ENCODE data around the gene TRAM2.

The TRAM2 gene

DNA sequence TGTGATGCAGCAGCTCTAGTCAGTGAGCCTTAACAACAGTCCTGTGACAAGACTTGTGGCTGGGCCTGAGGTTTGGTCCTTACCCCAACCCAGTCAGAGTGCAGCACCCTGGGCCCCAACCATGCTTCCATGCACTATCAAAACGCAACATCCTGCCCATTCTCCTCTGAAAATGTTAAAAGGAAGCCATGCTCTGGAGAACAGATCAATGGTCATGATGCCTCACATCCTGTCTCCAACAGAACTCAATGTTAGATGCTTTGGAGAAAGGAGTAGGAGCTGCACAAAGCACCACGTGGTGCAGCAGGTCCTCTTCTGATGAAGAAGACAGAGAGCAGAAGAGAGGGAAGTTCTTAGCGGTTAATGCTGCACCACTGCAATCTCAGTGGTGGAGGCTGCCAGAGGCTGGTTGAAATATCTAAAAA is 41.9 kb downstream of the TRAM2 start:
- H3F3A ChIP-seq (ENCODE audit: control insufficient read depth, insufficient read depth): no peaks in the 10 kb centered on the region
- peaks cover 8% of the 10 kb centered on the region for H3K4me1 ChIP-seq (ENCODE audit: control insufficient read depth, low read length)
- no peak overlapping the region for H3K4me2 ChIP-seq (ENCODE audit: low read length)
- H4K20me1 ChIP-seq (ENCODE audit: control insufficient read depth, insufficient read depth, low read depth, low read length): no peaks in the 10 kb centered on the region
- H3K4me3 ChIP-seq (ENCODE audit: low read length): no peak overlapping the region
- TF ChIP-seq EZH2phosphoT487 (IDR thresholded peaks at IDR 0.05; ENCODE audit: borderline replicate concordance, low read length): no peak
- TF ChIP-seq, protein P1, sequence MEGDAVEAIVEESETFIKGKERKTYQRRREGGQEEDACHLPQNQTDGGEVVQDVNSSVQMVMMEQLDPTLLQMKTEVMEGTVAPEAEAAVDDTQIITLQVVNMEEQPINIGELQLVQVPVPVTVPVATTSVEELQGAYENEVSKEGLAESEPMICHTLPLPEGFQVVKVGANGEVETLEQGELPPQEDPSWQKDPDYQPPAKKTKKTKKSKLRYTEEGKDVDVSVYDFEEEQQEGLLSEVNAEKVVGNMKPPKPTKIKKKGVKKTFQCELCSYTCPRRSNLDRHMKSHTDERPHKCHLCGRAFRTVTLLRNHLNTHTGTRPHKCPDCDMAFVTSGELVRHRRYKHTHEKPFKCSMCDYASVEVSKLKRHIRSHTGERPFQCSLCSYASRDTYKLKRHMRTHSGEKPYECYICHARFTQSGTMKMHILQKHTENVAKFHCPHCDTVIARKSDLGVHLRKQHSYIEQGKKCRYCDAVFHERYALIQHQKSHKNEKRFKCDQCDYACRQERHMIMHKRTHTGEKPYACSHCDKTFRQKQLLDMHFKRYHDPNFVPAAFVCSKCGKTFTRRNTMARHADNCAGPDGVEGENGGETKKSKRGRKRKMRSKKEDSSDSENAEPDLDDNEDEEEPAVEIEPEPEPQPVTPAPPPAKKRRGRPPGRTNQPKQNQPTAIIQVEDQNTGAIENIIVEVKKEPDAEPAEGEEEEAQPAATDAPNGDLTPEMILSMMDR (IDR thresholded peaks at IDR 0.05; ENCODE audit: low read depth, low read length, poor library complexity, severe bottlenecking): no peak
- no peaks in the 10 kb centered on the region; the same call in 1 of the 2 replicates for H3K27me3 ChIP-seq (ENCODE audit: control insufficient read depth, low read length)
- no peaks in the 10 kb centered on the region for H3K36me3 ChIP-seq (ENCODE audit: control insufficient read depth, low read length)
- H3K9me3 ChIP-seq (ENCODE audit: control insufficient read depth, insufficient read depth, low read length): no peaks in the 10 kb centered on the region
- H3K9me2 ChIP-seq (replicated peaks; ENCODE audit: control insufficient read depth, low read length): no peaks in the 10 kb centered on the region
- no peaks in the 10 kb centered on the region for H3K79me2 ChIP-seq (ENCODE audit: control insufficient read depth, low read length)
- no peak overlapping the region for H3K27ac ChIP-seq (ENCODE audit: low read depth, low read length)

DNA sequence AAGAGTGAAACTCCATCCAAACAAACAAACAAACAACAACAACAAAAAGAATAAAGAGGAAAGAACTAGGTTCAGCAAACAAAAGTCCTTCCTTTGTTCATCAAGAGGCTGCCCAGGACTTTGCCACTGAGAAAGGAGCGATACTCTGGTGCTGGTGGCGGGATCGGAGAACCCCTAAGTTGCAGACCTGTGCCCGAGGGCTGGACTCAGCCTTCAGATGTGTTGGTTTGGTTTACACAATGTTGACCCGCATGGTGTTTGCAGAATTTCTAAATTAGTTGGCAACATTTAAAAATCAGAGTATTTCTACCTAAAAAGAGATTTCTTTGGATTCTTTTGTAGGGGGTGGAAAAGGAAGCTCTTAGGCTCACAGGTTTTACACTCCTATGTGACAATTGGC is 42.5 kb downstream of the TRAM2 start:
- no peak overlapping the region for H3K4me3 ChIP-seq (ENCODE audit: low read length)
- no peak overlapping the region for H3K4me2 ChIP-seq (ENCODE audit: low read length)
- H3K4me1 ChIP-seq (ENCODE audit: control insufficient read depth, low read length): peaks cover 8% of the 10 kb centered on the region
- no peaks in the 10 kb centered on the region for H4K20me1 ChIP-seq (ENCODE audit: control insufficient read depth, insufficient read depth, low read depth, low read length)
- no peaks in the 10 kb centered on the region for H3K79me2 ChIP-seq (ENCODE audit: control insufficient read depth, low read length)
- no peaks in the 10 kb centered on the region for H3K9me2 ChIP-seq (replicated peaks; ENCODE audit: control insufficient read depth, low read length)
- no peak for TF ChIP-seq EZH2phosphoT487 (IDR thresholded peaks at IDR 0.05; ENCODE audit: borderline replicate concordance, low read length)
- TF ChIP-seq, protein P1 (IDR thresholded peaks at IDR 0.05; ENCODE audit: low read depth, low read length, poor library complexity, severe bottlenecking): no peak
- no peaks in the 10 kb centered on the region for H3F3A ChIP-seq (ENCODE audit: control insufficient read depth, insufficient read depth)
- no peaks in the 10 kb centered on the region; the same call in 1 of the 2 replicates for H3K27me3 ChIP-seq (ENCODE audit: control insufficient read depth, low read length)
- H3K9me3 ChIP-seq (ENCODE audit: control insufficient read depth, insufficient read depth, low read length): no peaks in the 10 kb centered on the region
- H3K27ac ChIP-seq (ENCODE audit: low read depth, low read length): no peak overlapping the region
- no peaks in the 10 kb centered on the region for H3K36me3 ChIP-seq (ENCODE audit: control insufficient read depth, low read length)

DNA sequence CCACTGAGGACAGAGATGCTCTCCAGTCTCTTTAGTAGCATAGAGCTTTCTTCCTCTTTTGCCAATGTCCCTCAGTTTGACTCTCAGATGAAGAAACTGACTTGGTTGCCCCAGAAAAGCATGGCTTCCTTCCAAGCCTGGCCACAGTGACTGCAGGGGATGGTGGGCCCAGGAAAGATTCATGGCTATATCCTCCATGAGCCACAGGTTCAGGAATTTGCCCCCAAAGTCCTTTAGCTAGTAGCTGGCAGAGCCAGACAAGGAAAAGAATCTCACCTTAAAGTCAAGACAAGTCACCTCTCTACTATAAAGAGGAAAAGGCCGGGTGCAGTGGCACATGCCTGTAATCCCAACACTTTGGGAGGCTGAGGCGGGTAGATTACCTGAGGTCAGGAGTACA is 43.4 kb downstream of the TRAM2 start:
- no peaks in the 10 kb centered on the region for H3F3A ChIP-seq (ENCODE audit: control insufficient read depth, insufficient read depth)
- no peaks in the 10 kb centered on the region; the same call in 1 of the 2 replicates for H3K27me3 ChIP-seq (ENCODE audit: control insufficient read depth, low read length)
- H3K79me2 ChIP-seq (ENCODE audit: control insufficient read depth, low read length): no peaks in the 10 kb centered on the region
- H3K27ac ChIP-seq (ENCODE audit: low read depth, low read length): no peak overlapping the region
- no peak overlapping the region for H3K4me2 ChIP-seq (ENCODE audit: low read length)
- H3K9me2 ChIP-seq (replicated peaks; ENCODE audit: control insufficient read depth, low read length): no peaks in the 10 kb centered on the region
- no peak for TF ChIP-seq EZH2phosphoT487 (IDR thresholded peaks at IDR 0.05; ENCODE audit: borderline replicate concordance, low read length)
- TF ChIP-seq, protein P1 (IDR thresholded peaks at IDR 0.05; ENCODE audit: low read depth, low read length, poor library complexity, severe bottlenecking): no peak
- H3K36me3 ChIP-seq (ENCODE audit: control insufficient read depth, low read length): no peaks in the 10 kb centered on the region
- peaks cover 8% of the 10 kb centered on the region for H3K4me1 ChIP-seq (ENCODE audit: control insufficient read depth, low read length)
- no peaks in the 10 kb centered on the region for H4K20me1 ChIP-seq (ENCODE audit: control insufficient read depth, insufficient read depth, low read depth, low read length)
- H3K4me3 ChIP-seq (ENCODE audit: low read length): no peak overlapping the region
- no peaks in the 10 kb centered on the region for H3K9me3 ChIP-seq (ENCODE audit: control insufficient read depth, insufficient read depth, low read length)
